NCI-H2081 treated with DMSO at 0.1 percent for 48 hours (cell line): ENCODE results near the gene VTI1A.

ENCODE experiments used
- DNase-seq: peaks from one replicate; lab custom pipeline; 2025; lab: John Stamatoyannopoulos, UW

Gene VTI1A

GRCh38 chr10:112758961-112759360 is 311.9 kb downstream of the VTI1A start:
- DNase-seq = no peak

- DNase-seq = no peak
These were observed 312.5 kb downstream of the VTI1A start for GRCh38 chr10:112759496-112759895.

GRCh38 chr10:112761256-112761655 is 314.2 kb downstream of the VTI1A start:
- DNase-seq = no peak

- no peak for DNase-seq
These were observed 317.0 kb downstream of the VTI1A start for GRCh38 chr10:112763916-112764520.

GRCh38 chr10:112765717-112766235 is 318.8 kb downstream of the VTI1A start:
- DNase-seq = no peak

GRCh38 chr10:112766636-112767035 is 319.6 kb downstream of the VTI1A start:
- DNase-seq = no peak

GRCh38 chr10:112767156-112767555 is 320.1 kb downstream of the VTI1A start:
- no peak for DNase-seq

- no peak for DNase-seq
These were observed 321.1 kb downstream of the VTI1A start for GRCh38 chr10:112768121-112768520.

GRCh38 chr10:112769081-112769480 is 322.1 kb downstream of the VTI1A start:
- DNase-seq = no peak

GRCh38 chr10:112769611-112770370 is 322.8 kb downstream of the VTI1A start:
- no peak for DNase-seq

GRCh38 chr10:112771733-112772132 is 324.7 kb downstream of the VTI1A start:
- DNase-seq = no peak

GRCh38 chr10:112773783-112774182 is 326.8 kb downstream of the VTI1A start:
- no peak for DNase-seq

- no peak for DNase-seq
These were observed 327.2 kb downstream of the VTI1A start for GRCh38 chr10:112774210-112774609.

GRCh38 chr10:112774798-112775197 is 327.8 kb downstream of the VTI1A start:
- no peak for DNase-seq

- DNase-seq = no peak
These were observed 328.4 kb downstream of the VTI1A start for GRCh38 chr10:112775381-112775780.

- no peak for DNase-seq
These were observed 329.1 kb downstream of the VTI1A start for GRCh38 chr10:112775892-112776674.

- no peak for DNase-seq
These were observed 331.6 kb downstream of the VTI1A start for GRCh38 chr10:112778579-112778978.

GRCh38 chr10:112779025-112779770 is 332.2 kb downstream of the VTI1A start:
- no peak for DNase-seq

GRCh38 chr10:112782200-112782907 is 335.3 kb downstream of the VTI1A start:
- no peak for DNase-seq

- no peak for DNase-seq
These were observed 336.5 kb downstream of the VTI1A start for GRCh38 chr10:112783351-112784021.

- no peak for DNase-seq
These were observed 337.0 kb downstream of the VTI1A start for GRCh38 chr10:112784022-112784461.
